SJSA1 (cell line): Measurements from ENCODE around the gene PLIN5. TPM values are rescaled to one million over a fixed set of nuclear protein-coding genes. Genes with fewer than 3 reads are reported as not detected.
"Not testable (repeated sequence)": the region's sequence is repeated elsewhere in the genome, so short reads cannot be mapped to it uniquely, and the experiment has no call there.

ENCODE experiments used
- DNase-seq, 2 experiments: peaks; one replicate each; pipeline ENCODE4 v3.0.0-alpha.2; 2015 to 2020; ENCODE audit warnings: low spot score in 2 of 2, low read depth in 1 of 2
- H3K27ac ChIP-seq: fragments of 250-450 bp; sonication (Bioruptor Pico); 2 replicates; pipeline ENCODE4 v1.5.1; 2020; ENCODE audit warnings: mild to moderate bottlenecking, moderate library complexity
- H3K27me3 ChIP-seq: fragments of 250-450 bp; sonication (Bioruptor Pico); replicated peaks from 2 replicates; pipeline ENCODE4 v1.5.1; 2020; ENCODE audit warnings: mild to moderate bottlenecking, moderate library complexity
- H3K36me3 ChIP-seq: fragments of 250-450 bp; sonication (Bioruptor Pico); 2 replicates; pipeline ENCODE4 v1.5.1; 2020; ENCODE audit warnings: mild to moderate bottlenecking
- H3K4me1 ChIP-seq: fragments of 250-450 bp; sonication (Bioruptor Pico); replicated peaks from 2 replicates; pipeline ENCODE4 v1.6.1; 2021; ENCODE audit warnings: mild to moderate bottlenecking
- H3K4me3 ChIP-seq: fragments of 250-450 bp; sonication (Bioruptor Pico); 2 replicates; pipeline ENCODE4 v1.5.1; 2020; ENCODE audit warnings: mild to moderate bottlenecking
- H3K9me3 ChIP-seq: fragments of 250-450 bp; sonication (Bioruptor Pico); replicated peaks from 2 replicates; pipeline ENCODE4 v1.5.1; 2020; ENCODE audit warnings: mild to moderate bottlenecking
- total RNA-seq: library from RNA; depleted of rRNA; stranded (reverse); fragments of >200 nt; shearing (Covaris generic); gene quantifications from 2 replicates; pipeline ENCODE4 v1.2.3, GENCODE V29; 2014

The PLIN5 gene
- total RNA-seq, 1 experiment from 2014 or later: not detected

GRCh38 chr19:4529924-4530522 is 5.0 kb downstream of the PLIN5 start:
- Histone ChIP-seq H3K4me3 (no peak overlapping the region), H3K9me3 (no peaks in the 10 kb centered on the region), H3K4me1 (0 out of 2 replicates have a peak, but pooled peaks cover 4% of the 10 kb centered on the region), H3K27ac (no peak overlapping the region), H3K27me3 (peaks cover 40% of the 10 kb centered on the region), H3K36me3 (no peaks in the 10 kb centered on the region)
- DNase-seq: no peak

- H3K27me3 ChIP-seq: peaks cover 28% of the 10 kb centered on the region
- 0 out of 2 replicates have a peak, but pooled peaks cover 4% of the 10 kb centered on the region for H3K4me1 ChIP-seq
- H3K9me3 ChIP-seq: no peaks in the 10 kb centered on the region
- H3K4me3 ChIP-seq: no peak overlapping the region
- H3K36me3 ChIP-seq: no peaks in the 10 kb centered on the region
- no peak overlapping the region for H3K27ac ChIP-seq
- DNase-seq: no peak
Measured at GRCh38 chr19:4528843-4529242, 6.2 kb downstream of the PLIN5 start.

GRCh38 chr19:4527377-4527776 is 7.6 kb downstream of the PLIN5 start:
- not testable (repeated sequence) for H3K4me1 ChIP-seq, H3K36me3 ChIP-seq, H3K9me3 ChIP-seq, DNase-seq, H3K27ac ChIP-seq, H3K4me3 ChIP-seq
- peaks cover 16% of the 10 kb centered on the region for H3K27me3 ChIP-seq

GRCh38 chr19:4525563-4526002 is 9.4 kb downstream of the PLIN5 start:
- no peaks in the 10 kb centered on the region for H3K36me3 ChIP-seq
- DNase-seq: no peak
- H3K27ac ChIP-seq: no peak overlapping the region
- H3K4me1 ChIP-seq: peaks cover 3% of the 10 kb centered on the region; the same call in 1 of the 2 replicates
- H3K9me3 ChIP-seq: no peaks in the 10 kb centered on the region
- H3K4me3 ChIP-seq: no peak overlapping the region
- peaks cover 7% of the 10 kb centered on the region; the same call in 1 of the 2 replicates for H3K27me3 ChIP-seq

- peaks cover 7% of the 10 kb centered on the region; the same call in 1 of the 2 replicates for H3K27me3 ChIP-seq
- no peak overlapping the region for H3K27ac ChIP-seq
- peaks cover 3% of the 10 kb centered on the region; the same call in 1 of the 2 replicates for H3K4me1 ChIP-seq
- no peak overlapping the region for H3K4me3 ChIP-seq
- DNase-seq: peak in 1 of 2 experiments; percentile 68
- H3K36me3 ChIP-seq: no peaks in the 10 kb centered on the region
- H3K9me3 ChIP-seq: no peaks in the 10 kb centered on the region
Measured at GRCh38 chr19:4524808-4525562, 10.0 kb downstream of the PLIN5 start.

GRCh38 chr19:4523306-4524110 is 11.5 kb downstream of the PLIN5 start:
- Histone ChIP-seq H3K27me3 (0 out of 2 replicates have a peak, but pooled peaks cover 2% of the 10 kb centered on the region), H3K4me3 (no peak overlapping the region), H3K27ac (no peak overlapping the region), H3K4me1 (peaks cover 3% of the 10 kb centered on the region; the same call in 1 of the 2 replicates), H3K36me3 (no peaks in the 10 kb centered on the region), H3K9me3 (no peaks in the 10 kb centered on the region)
- peak in 1 of 2 experiments; percentile 28 for DNase-seq

- Histone ChIP-seq H3K9me3 (no peaks in the 10 kb centered on the region), H3K4me1 (peaks cover 3% of the 10 kb centered on the region; the same call in 1 of the 2 replicates), H3K4me3 (no peak overlapping the region), H3K27ac (no peak overlapping the region), H3K27me3 (peaks cover 7% of the 10 kb centered on the region; the same call in 1 of the 2 replicates), H3K36me3 (no peaks in the 10 kb centered on the region)
- DNase-seq: no peak
Measured at GRCh38 chr19:4522291-4523002, 12.6 kb downstream of the PLIN5 start.

- Histone ChIP-seq H3K4me1 (peaks cover 3% of the 10 kb centered on the region; the same call in 1 of the 2 replicates), H3K36me3 (no peaks in the 10 kb centered on the region), H3K27me3 (peaks cover 13% of the 10 kb centered on the region), H3K4me3 (no peak overlapping the region), H3K27ac (no peak overlapping the region), H3K9me3 (no peaks in the 10 kb centered on the region)
- DNase-seq: no peak
Measured at GRCh38 chr19:4521888-4522242, 13.2 kb downstream of the PLIN5 start.

GRCh38 chr19:4521170-4521887 is 13.7 kb downstream of the PLIN5 start:
- Histone ChIP-seq H3K9me3 (no peaks in the 10 kb centered on the region), H3K4me1 (peaks cover 3% of the 10 kb centered on the region; the same call in 1 of the 2 replicates), H3K27ac (no peak overlapping the region), H3K36me3 (no peaks in the 10 kb centered on the region), H3K4me3 (no peak overlapping the region), H3K27me3 (peaks cover 18% of the 10 kb centered on the region)
- DNase-seq: no peak

GRCh38 chr19:4519521-4520277 is 15.3 kb downstream of the PLIN5 start:
- H3K27me3 ChIP-seq: peaks cover 29% of the 10 kb centered on the region
- H3K4me3 ChIP-seq: no peak overlapping the region
- H3K27ac ChIP-seq: no peak overlapping the region
- no peaks in the 10 kb centered on the region for H3K36me3 ChIP-seq
- DNase-seq: no peak
- no peaks in the 10 kb centered on the region for H3K9me3 ChIP-seq
- H3K4me1 ChIP-seq: peaks cover 3% of the 10 kb centered on the region; the same call in 1 of the 2 replicates

- Histone ChIP-seq H3K36me3 (no peaks in the 10 kb centered on the region), H3K27ac (no peak overlapping the region), H3K4me3 (no peak overlapping the region), H3K4me1 (peaks cover 3% of the 10 kb centered on the region; the same call in 1 of the 2 replicates), H3K27me3 (peaks cover 29% of the 10 kb centered on the region), H3K9me3 (no peaks in the 10 kb centered on the region)
- DNase-seq: no peak
Measured at GRCh38 chr19:4519172-4519496, 15.9 kb downstream of the PLIN5 start.
